GM19238 (cell line): ENCODE data around the gene REXO4.
"Not testable (repeated sequence)": the region's sequence is repeated elsewhere in the genome, so short reads cannot be mapped to it uniquely, and the experiment has no call there.

Experiments
- DNase-seq: peaks from one replicate; pipeline ENCODE4 v3.0.0; 2011; ENCODE audit warnings: low spot score; ENCODE audit not compliant: insufficient read length

REXO4 gene

DNA sequence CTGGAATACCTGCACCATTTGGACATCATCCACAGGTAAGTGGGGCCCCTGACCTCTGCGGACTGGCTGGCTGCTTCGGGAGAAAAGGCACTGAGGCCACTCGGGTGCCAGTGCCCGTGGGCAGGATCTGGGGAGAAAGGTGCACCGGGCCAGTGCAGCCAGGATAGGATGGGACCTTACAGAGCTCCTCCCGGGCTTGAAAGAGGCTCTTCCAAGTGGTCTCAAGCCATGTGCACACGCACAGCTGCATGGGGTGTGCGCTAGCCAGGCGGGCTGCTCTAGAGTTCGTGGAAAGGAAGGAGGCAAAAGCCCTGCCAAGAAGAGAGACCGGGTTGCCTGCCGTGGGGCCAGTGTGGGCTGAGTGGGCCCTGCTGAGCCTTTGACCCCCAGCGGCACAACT is 28.2 kb downstream of the REXO4 start:
- DNase-seq: no peak

DNA sequence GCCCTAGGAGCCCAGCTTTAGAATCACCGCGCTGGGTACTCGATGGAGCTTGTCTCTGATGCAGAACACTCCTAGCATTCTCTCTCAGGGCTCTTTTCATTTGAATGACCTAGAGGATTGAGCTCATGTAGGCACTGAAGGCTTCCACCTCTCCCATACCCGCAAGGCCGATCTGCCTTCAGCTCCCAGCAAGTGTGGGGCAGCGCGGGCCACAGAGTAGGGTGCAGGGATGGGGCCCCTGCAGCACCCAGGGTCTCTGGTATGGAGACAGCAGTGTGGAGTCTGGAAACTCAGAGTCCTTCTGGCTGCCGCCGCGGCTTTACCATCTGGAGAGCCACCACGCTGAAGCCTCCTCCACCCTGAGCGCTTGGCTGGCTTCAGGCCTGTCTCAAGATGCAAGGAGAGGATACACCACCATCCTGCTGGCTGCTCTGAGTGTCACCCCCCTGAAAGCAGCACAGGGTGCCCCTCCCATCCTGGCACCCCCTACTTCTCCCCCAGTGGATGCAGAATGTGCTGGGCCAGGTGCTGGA is 28.7 kb downstream of the REXO4 start:
- no peak for DNase-seq

GRCh38 chr9:133387680-133388079 is 30.1 kb downstream of the REXO4 start:
- no peak for DNase-seq

GRCh38 chr9:133386338-133386737 is 31.5 kb downstream of the REXO4 start:
- no peak for DNase-seq

- DNase-seq: no peak
Observed at GRCh38 chr9:133385452-133385851, 32.4 kb downstream of the REXO4 start.

DNA sequence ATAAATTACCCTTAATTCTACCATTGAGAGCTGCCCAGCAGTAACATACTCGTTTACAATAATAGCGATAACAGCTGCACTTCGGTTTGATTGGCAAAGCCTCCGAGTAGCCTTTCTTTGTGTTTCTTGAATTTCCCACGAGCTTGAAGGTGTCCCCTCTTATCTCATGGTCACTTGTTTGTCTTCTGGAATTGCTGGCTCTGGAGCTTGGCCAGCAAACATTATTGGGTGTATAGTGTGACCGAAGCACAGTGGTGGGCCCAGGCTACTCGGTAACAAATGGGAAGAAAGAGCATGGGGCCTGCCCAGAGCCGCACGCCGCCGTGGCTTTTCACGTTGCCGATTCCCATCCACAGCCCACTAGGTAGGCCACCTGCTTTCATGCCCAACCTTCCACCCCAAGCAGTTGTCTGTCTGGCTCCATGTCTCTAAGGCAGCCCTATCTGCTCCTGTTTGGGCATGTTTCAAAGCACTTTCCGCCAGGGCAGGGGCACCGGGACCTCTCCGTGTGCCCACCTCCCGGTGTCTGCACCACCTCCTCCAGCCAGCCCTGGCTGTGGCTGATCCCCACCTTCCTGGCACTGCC is 33.0 kb downstream of the REXO4 start:
- no peak for DNase-seq

- no peak for DNase-seq
Observed at GRCh38 chr9:133383438-133383837, 34.4 kb downstream of the REXO4 start.

DNA sequence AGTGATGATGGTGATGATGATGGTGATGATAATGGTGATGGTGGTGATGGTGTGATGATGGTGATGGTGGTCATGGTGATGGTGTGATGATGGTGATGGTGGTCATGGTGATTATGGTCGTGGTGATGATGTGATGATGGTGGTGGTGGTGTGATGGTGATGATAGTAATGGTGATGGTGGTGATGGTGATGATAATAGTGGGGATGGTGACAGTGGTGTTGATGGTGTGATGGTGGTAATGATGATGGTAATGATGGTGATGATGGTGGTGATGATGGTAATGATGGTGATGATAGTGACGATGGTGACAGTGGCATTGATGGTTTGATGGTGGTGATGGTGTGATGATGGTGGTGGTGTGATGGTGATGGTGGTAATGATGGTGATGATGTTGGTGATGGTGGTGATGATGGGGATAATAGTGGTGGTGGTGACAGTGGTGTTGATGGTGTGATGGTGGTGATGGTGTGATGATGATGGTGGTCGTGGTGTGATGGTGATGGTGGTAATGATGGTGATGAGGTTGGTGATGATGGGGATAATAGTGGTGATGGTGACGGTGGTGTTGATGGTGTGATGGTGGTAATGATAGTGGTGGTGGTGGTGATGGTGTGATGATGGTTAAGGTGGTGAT is 35.2 kb downstream of the REXO4 start:
- no peak for DNase-seq

DNA sequence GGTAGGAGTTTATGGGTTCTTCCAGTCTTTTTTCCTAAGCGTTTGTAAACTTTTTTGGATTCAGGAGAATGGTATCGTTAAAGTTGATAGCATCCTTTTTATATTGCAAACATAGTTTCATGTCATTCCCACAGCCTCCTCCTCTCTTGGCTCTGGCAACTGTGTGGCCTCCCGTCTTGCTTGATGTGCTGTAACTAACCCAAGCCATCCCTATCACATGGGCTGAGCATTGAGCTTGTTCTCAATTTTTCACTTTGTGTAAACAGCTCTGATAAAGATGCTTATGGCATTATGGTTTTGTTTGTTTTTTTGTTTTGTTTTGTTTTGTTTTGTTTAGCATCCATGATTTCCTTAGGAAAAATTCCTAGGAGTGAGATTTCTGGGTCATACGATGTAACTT is 37.1 kb downstream of the REXO4 start:
- DNase-seq: no peak

DNA sequence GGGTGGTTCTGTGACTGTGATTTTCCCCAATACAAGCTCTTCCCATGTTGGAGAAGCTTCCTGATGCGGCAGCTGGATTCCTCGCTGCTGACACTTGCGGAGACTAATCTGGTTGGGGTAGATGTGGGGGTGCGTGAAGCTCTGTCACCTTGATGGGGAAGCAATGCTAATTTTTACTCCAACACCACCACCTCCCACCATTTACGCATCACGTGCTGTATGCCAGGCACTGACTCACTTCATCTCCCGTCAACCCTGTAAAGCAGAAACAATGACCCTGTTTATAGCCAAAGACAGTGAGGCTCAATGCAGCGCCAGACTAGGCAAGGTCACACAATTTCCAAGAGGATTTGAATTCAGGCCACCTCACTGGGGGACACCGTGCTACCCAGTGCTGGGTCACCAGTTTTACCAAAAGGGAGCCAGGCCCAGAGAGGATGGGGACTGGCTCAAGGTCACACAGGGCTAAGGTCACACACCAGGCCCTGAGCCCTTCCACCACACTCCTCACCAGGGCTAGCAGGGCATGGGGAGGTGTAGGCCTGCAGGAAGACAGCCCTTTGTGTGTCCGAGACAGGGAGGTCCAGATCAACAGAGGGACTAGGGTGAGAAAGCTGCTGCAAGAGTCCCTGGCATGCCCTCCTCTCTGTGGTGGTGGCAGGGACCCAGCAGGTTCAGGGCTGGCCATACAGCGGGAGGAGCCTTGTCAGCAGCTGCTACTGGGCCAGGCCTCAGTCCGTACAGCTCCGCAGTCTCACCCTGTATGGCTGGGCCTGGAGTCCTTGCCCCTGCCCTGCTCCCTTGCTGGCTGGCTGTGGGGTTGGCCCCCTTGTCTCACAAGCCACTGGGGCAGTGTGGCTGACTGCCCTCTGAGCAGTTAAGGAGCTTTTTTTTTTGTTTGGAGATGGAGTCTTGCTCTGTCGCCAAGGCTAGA is 38.4 kb downstream of the REXO4 start:
- no peak for DNase-seq

DNA sequence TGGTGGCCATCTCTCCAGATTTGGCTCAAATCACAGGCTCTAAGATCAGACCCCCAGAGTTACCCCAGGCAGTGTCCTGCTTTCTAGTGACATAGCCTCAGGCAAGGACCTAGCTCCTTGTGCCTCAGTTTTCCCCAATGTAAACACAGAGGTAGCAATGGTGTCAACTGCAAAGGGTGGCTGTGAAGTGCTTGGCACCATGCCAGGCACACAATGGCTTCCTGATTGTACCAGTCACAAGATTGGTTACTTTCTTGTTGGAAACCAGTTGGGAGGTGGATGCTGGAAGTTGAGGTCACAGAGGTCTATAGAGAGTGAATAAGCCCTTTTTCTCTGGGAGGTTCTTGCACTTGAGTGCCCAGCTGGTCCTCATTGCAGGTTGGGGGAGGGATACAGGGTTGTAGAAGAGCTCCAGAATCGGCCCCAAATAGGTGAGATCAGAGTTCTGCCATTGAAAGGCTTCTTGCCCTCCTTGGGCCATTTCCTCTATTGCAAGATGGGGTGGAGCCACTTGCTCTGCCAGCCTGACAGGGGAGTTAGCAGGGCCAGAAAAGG is 39.3 kb downstream of the REXO4 start:
- no peak for DNase-seq

- DNase-seq: no peak
Observed at GRCh38 chr9:133377721-133378216, 40.0 kb downstream of the REXO4 start.

DNA sequence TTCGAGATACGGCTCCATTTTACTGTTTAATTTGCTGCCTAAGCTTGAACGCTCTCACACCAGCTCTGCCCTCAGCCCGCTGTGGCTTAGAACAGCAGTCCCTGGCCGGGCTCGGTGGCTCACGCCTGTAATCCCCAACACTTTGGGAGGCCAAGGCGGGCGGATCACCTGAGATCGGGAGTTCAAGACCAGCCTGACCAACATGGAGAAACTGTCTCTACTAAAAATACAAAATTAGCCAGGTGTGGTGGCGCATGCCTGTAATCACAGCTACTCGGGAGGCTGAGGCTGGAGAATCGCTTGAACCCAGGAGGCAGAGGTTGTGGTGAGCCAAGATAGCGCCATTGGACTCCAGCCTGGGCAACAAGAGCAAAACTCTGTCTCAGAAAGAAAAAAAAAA is 40.5 kb downstream of the REXO4 start:
- not testable (repeated sequence) for DNase-seq

- DNase-seq: peak; percentile 100
Observed at GRCh38 chr9:133375724-133376654, 41.8 kb downstream of the REXO4 start, which contains the start of the genes STKLD1 and SURF4. STKLD1 (plus strand) TSS chr9:133376366; CDS start chr9:133376474, 108 bp downstream. SURF4 (minus strand) TSS chr9:133376060; CDS start chr9:133375969, 91 bp downstream.

DNA sequence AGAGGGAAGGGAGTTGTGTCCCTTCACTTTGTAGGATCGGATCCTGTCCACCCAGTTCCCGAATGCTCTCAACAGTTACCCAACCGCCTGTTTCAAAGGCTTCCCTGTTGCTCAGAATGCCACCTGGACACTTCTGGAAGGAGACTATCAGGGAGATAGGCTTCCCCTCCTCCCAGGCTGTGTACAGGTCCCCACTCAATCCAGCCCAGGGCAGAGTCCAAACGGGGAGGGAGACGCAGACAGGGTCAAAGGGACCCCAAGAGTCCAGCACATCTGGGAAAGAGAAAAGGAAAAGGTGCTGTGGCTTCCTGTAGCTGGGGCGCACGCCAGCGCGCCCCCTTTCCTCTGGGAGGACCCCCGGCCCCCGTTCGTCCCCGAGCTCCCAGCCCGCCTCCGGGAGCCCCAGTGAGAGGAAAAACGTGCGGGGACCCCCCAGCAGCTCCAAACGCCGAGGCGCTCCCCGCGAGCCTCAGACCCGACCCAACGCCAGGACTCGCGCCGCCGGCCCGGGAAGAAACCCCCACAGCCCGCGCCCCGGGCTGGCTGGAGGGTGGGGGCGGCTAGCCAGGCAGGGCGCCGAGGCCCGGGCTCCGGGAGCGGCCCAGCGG is 42.6 kb downstream of the REXO4 start:
- DNase-seq: peak; percentile 60

DNA sequence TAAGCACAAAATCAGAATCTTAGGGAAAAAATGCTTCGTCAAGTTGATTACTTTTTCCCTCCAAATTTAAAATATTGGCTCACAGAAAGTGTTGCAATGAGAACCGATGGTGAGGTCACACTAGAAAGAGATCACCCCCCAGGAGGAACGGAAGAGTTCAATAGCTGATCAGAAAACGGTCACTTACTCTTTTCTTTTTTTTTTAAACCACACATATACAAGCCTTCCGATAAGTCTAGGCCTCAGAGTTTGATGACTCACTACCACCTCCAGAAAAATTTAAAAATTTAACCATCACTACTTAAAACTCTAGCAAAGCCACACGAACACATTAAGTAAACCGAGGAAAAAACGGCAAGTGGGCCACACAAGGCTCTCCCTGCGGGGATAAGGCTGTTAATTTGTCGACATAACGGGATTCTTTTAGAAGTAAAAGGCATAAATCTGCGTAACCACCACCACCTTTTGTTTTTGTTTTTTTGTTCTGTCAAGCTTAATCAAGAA is 43.1 kb downstream of the REXO4 start:
- no peak for DNase-seq

DNA sequence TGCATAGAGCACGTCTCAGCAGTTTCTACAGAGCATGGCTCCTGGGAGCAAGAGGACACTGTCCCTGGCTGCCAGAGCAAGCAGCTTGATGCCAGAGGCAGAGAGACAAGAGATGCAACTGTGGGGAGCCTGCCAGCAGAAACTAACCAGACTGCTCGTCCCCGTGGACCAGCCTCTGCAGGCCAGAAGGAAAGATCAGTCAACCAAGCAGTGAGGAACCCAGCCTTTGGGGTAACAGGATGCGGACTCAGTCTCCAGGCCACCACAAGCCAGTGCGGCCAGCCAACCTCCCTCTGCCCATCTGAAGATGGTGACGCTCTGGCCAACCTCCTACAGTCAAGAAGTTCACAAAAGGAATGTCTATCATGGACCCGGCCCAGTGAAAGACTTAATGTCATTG is 45.7 kb downstream of the REXO4 start:
- DNase-seq: no peak

DNA sequence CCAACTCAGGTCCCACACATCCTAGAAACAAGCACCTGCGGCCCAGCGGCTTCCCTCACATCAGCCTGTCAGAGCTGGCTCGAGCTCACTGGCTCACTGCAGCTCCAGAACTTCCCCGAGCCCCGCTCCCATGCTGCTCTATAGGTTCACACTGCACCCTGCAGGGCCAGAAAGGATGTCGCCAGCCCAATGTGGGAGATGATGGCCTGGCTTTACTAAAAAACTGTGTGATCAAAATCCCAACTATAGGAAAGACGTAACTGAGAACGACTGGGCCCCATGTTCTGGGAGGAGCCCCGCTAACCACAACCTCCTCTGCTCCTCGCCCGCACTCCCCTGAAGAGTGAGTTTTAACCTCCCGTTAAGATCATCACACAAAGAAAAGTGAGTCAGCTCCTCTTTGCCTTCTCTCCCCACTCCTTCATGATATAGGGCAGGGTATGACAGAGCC is 46.5 kb downstream of the REXO4 start:
- DNase-seq: no peak

- DNase-seq: no peak
Observed at GRCh38 chr9:133370685-133371084, 47.1 kb downstream of the REXO4 start.

- DNase-seq: no peak
Observed at GRCh38 chr9:133369933-133370332, 47.9 kb downstream of the REXO4 start.
